Measurements from ENCODE around the gene GEMIN7. TPM values are rescaled to one million over a fixed set of nuclear protein-coding genes. Genes with fewer than 3 reads are reported as not detected.
"Not testable (repeated sequence)": the region's sequence is repeated elsewhere in the genome, so short reads cannot be mapped to it uniquely, and the experiment has no call there.

The GEMIN7 gene
- total and polyA plus RNA-seq, 5 donors = 10.9 to 27.9 (median 12.8) TPM

DNA sequence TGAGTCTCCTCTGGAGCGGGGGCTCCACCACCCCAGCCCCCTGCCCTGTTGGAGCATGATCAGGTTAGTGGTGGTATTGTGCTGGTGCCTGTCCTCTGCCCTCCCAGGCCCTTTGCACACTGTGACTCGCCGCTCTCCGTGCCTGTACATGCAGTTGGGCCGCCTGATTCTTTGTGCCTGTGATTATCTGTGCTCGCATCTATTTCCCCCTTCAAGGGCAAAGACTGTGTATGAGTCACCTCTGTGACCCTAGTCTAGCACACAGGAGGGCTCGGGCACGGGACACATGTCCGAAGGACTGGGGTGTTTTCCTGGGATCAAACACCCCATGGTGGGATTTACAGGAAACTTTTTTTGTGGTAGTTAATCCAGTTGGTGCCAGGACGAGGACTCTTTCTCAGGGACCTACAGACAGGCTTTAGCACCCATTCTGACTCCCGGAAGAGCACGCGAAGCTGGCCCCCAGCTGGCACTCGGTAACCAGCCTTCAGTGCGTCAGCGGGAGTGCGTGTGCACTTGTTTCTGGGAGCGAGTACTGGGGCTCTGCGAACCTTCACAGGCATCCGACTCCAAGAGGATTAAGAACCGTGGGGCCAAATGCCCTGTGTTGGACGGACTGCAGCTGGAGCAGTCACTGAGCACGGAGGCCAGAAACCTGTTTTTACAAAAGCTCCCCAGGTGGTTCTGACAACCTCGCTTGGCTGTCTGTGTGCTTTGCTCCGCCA lies 20.6 kb downstream of the GEMIN7 start:
- no peaks in the 10 kb centered on the region for H3K9me3 ChIP-seq (ENCODE audit: control insufficient read depth, low read length)
- H3K4me3 ChIP-seq (ENCODE audit: low read length) = no peak overlapping the region
- WGBS = 84% methylated on average over 25 of the region's 25 CpGs
- H3K27me3 ChIP-seq (ENCODE audit: control insufficient read depth, insufficient read depth) = no peaks in the 10 kb centered on the region
- ATAC-seq = no peak
- no peak for DNase-seq
- intact Hi-C loops (cut with DNase I) = no loop called here
- H3K27ac ChIP-seq (ENCODE audit: low read length) = peak overlapping the region; percentile 19
- H3K4me1 ChIP-seq (ENCODE audit: control insufficient read depth, insufficient read depth, low read length) = peaks cover 25% of the 10 kb centered on the region

- ATAC-seq (no peak), DNase-seq (no peak)
- Histone ChIP-seq H3K27me3 (ENCODE audit: control insufficient read depth, insufficient read depth) (no peaks in the 10 kb centered on the region), H3K27ac (ENCODE audit: low read length) (no peak overlapping the region), H3K4me1 (ENCODE audit: control insufficient read depth, insufficient read depth, low read length) (peaks cover 25% of the 10 kb centered on the region), H3K4me3 (ENCODE audit: low read length) (no peak overlapping the region), H3K9me3 (ENCODE audit: control insufficient read depth, low read length) (no peaks in the 10 kb centered on the region)
- 86% methylated on average over 3 of the region's 3 CpGs for WGBS
- intact Hi-C loops (cut with DNase I) = no loop called here
These were observed 21.1 kb downstream of the GEMIN7 start for GRCh38 chr19:45100201-45100600.

DNA sequence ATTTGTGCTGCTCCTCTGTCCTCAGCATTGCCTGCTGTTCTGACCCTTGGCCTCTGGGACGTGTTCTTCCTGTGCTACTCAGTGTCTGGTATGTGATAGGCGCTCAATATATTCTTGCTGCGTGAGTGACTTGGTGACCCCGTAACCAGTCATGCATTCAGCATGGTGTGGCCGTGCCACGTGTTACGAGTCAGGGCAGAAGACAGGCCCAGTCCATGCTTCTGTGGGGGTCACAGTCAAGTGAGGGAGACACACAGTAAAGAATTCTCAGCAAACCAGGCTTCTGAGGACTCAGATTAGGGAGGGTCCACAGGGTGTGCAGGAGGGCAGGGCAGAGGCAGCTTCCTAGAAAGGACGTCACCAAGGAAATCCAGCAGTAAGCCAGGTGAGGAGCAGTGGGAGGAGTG lies 21.8 kb downstream of the GEMIN7 start:
- WGBS = 79% methylated on average over 8 of the region's 8 CpGs
- no peak for DNase-seq
- Histone ChIP-seq H3K4me1 (ENCODE audit: control insufficient read depth, insufficient read depth, low read length) (peaks cover 25% of the 10 kb centered on the region), H3K4me3 (ENCODE audit: low read length) (no peak overlapping the region), H3K27me3 (ENCODE audit: control insufficient read depth, insufficient read depth) (no peaks in the 10 kb centered on the region), H3K9me3 (ENCODE audit: control insufficient read depth, low read length) (no peaks in the 10 kb centered on the region), H3K27ac (ENCODE audit: low read length) (no peak overlapping the region)
- intact Hi-C loops (cut with DNase I) = no loop called here
- ATAC-seq = no peak

- H3K27me3 ChIP-seq (ENCODE audit: control insufficient read depth, insufficient read depth) = no peaks in the 10 kb centered on the region
- no peaks in the 10 kb centered on the region for H3K9me3 ChIP-seq (ENCODE audit: control insufficient read depth, low read length)
- WGBS = 75% methylated on average over 8 of the region's 8 CpGs
- H3K27ac ChIP-seq (ENCODE audit: low read length) = no peak overlapping the region
- DNase-seq (no peak), ATAC-seq (no peak)
- intact Hi-C loops (cut with DNase I) = no loop called here
- peaks cover 25% of the 10 kb centered on the region for H3K4me1 ChIP-seq (ENCODE audit: control insufficient read depth, insufficient read depth, low read length)
- no peak overlapping the region for H3K4me3 ChIP-seq (ENCODE audit: low read length)
These were observed 22.7 kb downstream of the GEMIN7 start for GRCh38 chr19:45101806-45102205.

DNA sequence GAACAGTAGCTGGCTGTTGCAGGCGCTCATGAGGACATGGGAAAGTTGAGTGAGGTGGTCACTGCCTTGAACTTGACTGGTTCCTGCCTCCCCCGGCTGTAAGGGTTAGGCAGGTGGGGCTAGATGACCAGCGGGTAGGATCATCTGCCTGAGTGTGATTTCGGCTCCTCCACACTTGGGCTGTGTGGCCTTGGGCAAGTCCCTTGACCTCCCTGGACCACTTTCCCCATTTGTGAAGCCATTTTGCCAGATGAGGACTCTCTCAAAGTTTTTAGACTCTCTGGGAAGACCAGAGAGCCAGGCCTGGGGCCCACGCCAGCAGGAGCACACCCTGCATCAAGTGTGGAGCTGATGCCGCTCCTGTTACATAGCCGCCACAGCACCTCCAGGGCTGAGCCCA lies 23.4 kb downstream of the GEMIN7 start:
- H3K4me1 ChIP-seq (ENCODE audit: control insufficient read depth, insufficient read depth, low read length) = peaks cover 25% of the 10 kb centered on the region
- WGBS = 96% methylated on average over 7 of the region's 7 CpGs
- no peak overlapping the region for H3K27ac ChIP-seq (ENCODE audit: low read length)
- DNase-seq = no peak
- H3K9me3 ChIP-seq (ENCODE audit: control insufficient read depth, low read length) = no peaks in the 10 kb centered on the region
- intact Hi-C loops (cut with DNase I) = no loop called here
- H3K4me3 ChIP-seq (ENCODE audit: low read length) = no peak overlapping the region
- no peak for ATAC-seq
- H3K27me3 ChIP-seq (ENCODE audit: control insufficient read depth, insufficient read depth) = no peaks in the 10 kb centered on the region

DNA sequence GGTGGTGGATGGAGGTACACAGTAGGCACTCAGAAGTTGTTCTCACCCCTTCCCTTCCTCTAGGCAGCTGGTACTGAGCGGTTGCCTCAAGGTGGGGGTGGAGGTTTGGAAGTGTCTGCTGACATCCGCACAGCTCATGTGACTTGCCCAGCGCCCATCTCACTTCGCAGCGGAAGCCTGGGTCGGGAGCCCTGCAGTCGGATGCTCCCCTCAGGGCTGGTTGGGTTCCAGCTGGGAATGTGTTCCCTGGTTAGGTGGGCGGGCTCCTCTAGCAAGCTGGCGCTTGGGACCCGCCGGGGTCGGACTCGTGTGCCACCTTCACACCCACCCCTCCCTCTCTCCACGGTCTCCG lies 24.1 kb downstream of the GEMIN7 start:
- Histone ChIP-seq H3K4me3 (ENCODE audit: low read length) (peak overlapping the region; percentile 17), H3K27ac (ENCODE audit: low read length) (peak overlapping the region; percentile 4), H3K9me3 (ENCODE audit: control insufficient read depth, low read length) (no peaks in the 10 kb centered on the region), H3K27me3 (ENCODE audit: control insufficient read depth, insufficient read depth) (no peaks in the 10 kb centered on the region), H3K4me1 (ENCODE audit: control insufficient read depth, insufficient read depth, low read length) (peaks cover 19% of the 10 kb centered on the region)
- WGBS = 21% methylated on average over 15 of the region's 15 CpGs
- intact Hi-C loops (cut with DNase I) = no loop called here
- DNase-seq (no peak), ATAC-seq (peak; percentile 30 to 31)

DNA sequence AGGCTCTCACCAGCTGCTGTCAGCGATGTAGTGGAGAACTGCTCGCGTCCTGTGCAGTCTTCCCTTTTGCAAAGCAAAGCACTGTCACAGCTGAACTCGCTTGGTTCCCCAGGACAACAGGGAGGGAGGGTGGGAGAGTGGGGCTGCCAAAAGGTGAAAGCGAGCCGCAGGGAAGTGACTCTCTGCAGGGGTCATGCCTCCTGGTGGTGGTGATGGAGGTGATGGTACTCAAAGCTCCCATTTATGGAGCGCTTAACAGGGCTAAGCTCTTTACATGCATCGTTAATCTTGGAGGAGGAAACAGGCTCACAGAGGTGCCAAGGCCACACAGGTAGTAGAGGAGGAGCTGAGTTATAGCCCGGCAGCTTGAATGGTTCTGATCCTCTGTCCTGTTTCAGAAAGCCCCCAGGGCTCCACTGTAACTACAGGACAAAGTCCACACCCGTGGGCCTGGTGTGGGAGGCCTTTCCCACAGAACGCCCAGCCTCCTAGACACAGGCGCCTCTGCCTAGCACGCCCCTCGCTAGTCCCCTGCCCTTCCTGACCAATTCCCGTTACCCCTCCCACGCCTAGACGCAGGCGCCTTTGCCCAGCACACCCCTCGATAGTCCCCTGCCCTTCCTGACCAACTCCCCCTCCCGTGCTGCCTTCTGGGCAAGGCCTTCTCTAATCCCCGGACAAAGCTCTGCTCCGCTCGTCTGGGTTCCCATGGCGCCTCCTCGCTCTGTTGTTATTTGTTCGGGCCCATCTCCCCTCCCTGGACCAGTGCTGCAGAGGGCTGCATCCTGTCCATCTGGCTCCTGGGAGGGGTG lies 24.7 kb downstream of the GEMIN7 start:
- ATAC-seq = peak; percentile 28 to 87
- peak overlapping the region; percentile 17 for H3K4me3 ChIP-seq (ENCODE audit: low read length)
- no peaks in the 10 kb centered on the region for H3K9me3 ChIP-seq (ENCODE audit: control insufficient read depth, low read length)
- DNase-seq = peak in 1 of 3 donors; percentile 42
- WGBS = 37% methylated on average over 26 of the region's 26 CpGs
- peaks cover 14% of the 10 kb centered on the region for H3K4me1 ChIP-seq (ENCODE audit: control insufficient read depth, insufficient read depth, low read length)
- no peaks in the 10 kb centered on the region for H3K27me3 ChIP-seq (ENCODE audit: control insufficient read depth, insufficient read depth)
- peak overlapping the region; percentile 4 for H3K27ac ChIP-seq (ENCODE audit: low read length)
- intact Hi-C loops (cut with DNase I) = no loop called here

DNA sequence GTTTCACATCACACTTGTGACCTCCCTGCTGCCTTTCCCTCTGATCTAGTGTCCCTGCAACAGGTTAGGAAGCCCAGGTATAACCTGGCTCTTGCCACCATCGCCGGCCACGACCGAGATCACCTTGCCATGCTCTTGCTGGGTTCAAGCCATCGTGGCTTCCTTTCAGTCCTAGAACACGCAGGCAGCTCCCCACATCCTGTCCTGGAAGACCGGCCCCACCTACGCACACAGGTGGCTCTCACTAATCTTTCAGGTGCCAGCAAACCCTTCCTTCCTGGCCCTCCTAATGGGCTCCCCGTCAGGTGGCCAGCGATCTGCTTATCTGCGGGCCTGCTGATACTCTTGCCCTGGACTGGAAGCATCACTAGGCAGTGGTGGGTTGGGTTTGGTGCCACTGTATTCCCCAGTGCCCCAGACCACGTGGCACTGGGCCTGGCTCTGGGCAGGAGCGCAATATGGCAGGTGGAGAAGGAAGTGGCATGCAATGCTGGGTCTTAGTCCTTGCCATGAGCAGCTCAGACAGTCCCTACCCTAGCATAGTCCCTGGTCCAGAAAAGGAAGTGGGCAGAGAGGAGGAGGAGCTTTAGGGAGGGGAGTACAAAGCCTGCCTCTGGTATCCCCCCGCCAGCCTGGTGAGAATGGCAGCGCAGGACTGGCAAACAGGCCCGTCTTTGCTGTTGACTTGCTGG lies 25.7 kb downstream of the GEMIN7 start:
- Histone ChIP-seq H3K9me3 (ENCODE audit: control insufficient read depth, low read length) (no peaks in the 10 kb centered on the region), H3K4me3 (ENCODE audit: low read length) (no peak overlapping the region), H3K4me1 (ENCODE audit: control insufficient read depth, insufficient read depth, low read length) (peaks cover 14% of the 10 kb centered on the region), H3K27ac (ENCODE audit: low read length) (no peak overlapping the region), H3K27me3 (ENCODE audit: control insufficient read depth, insufficient read depth) (no peaks in the 10 kb centered on the region)
- no peak for ATAC-seq
- DNase-seq = no peak
- intact Hi-C loops (cut with DNase I) = no loop called here
- 74% methylated on average over 16 of the region's 16 CpGs for WGBS

GRCh38 chr19:45106363-45106762 lies 27.3 kb downstream of the GEMIN7 start:
- H3K27me3 ChIP-seq (ENCODE audit: control insufficient read depth, insufficient read depth); H3K9me3 ChIP-seq (ENCODE audit: control insufficient read depth, low read length); H3K4me3 ChIP-seq (ENCODE audit: low read length); DNase-seq; H3K27ac ChIP-seq (ENCODE audit: low read length); ATAC-seq; intact Hi-C loops (cut with DNase I): not testable (repeated sequence)
- 96% methylated on average over 11 of the region's 11 CpGs for WGBS
- peaks cover 10% of the 10 kb centered on the region for H3K4me1 ChIP-seq (ENCODE audit: control insufficient read depth, insufficient read depth, low read length)

DNA sequence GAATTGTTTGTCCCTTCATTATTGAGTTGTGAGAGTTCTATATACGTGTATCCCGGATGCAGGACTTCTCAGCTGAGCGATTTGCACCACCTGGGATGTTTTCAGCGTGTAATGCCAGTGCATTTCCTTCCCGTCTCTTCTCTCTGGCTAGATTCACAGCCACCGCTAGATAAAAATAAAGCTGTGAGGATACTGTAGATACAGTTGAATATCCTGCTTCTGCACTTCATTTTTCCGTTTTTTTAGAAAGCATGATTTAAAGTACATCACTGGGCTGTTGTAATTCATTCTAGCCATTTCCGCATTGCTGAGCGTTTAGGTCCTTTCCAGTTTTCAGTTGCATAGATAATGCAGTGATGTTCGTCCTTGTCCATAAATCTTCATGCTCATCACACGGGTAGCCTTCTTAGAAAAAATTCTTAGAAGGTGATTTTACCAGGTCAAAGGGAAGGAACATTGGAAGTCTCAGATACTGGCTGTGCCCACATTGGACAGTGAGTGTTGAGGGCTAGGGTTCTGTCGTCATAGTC lies 28.6 kb downstream of the GEMIN7 start:
- WGBS = 69% methylated on average over 12 of the region's 12 CpGs
- H3K4me1 ChIP-seq (ENCODE audit: control insufficient read depth, insufficient read depth, low read length) = peaks cover 10% of the 10 kb centered on the region
- DNase-seq = no peak

DNA sequence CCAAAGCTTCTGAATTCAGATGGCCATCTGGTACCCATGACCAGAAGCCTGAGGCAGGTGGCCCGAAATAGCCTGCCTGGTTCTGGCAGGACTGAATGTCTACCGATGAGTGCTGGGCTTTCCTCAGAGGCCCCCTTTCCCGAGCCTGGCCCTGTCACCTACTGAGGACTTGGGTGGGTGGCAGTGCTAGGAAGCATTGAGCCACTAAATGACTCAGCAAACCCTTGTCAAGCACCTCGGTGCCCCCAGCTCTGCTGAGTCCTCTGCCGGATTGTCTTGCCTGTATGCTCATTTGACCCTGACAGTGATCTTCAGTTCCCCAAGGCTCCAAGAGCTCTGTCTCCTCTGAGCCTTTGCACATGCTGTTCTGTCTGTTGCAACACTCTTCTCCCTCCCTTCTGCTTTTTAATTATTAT lies 31.8 kb downstream of the GEMIN7 start:
- Histone ChIP-seq H3K4me3 (ENCODE audit: low read length) (no peak overlapping the region), H3K9me3 (ENCODE audit: control insufficient read depth, low read length) (no peaks in the 10 kb centered on the region), H3K4me1 (ENCODE audit: control insufficient read depth, insufficient read depth, low read length) (no peaks in the 10 kb centered on the region), H3K27ac (ENCODE audit: low read length) (no peak overlapping the region), H3K27me3 (ENCODE audit: control insufficient read depth, insufficient read depth) (no peaks in the 10 kb centered on the region)
- no peak for ATAC-seq
- WGBS = 72% methylated on average over 5 of the region's 5 CpGs
- intact Hi-C loops (cut with DNase I) = no loop called here
- DNase-seq = peak in 1 of 3 donors; percentile 17

More for the DNA sequence above, 28.6 kb downstream of the GEMIN7 start:
- intact Hi-C loops (cut with DNase I) = no loop called here
- Histone ChIP-seq H3K9me3 (ENCODE audit: control insufficient read depth, low read length) (no peaks in the 10 kb centered on the region), H3K4me3 (ENCODE audit: low read length) (no peak overlapping the region), H3K27ac (ENCODE audit: low read length) (no peak overlapping the region), H3K27me3 (ENCODE audit: control insufficient read depth, insufficient read depth) (no peaks in the 10 kb centered on the region)
- ATAC-seq = no peak

All from right cardiac atrium (tissue), 5 donors.